GM12878 (cell line): ENCODE measurements around the gene FAM118B. TPM values are rescaled to one million over a fixed set of nuclear protein-coding genes. Genes with fewer than 3 reads are reported as not detected.

ENCODE experiments used
- ATF2 ChIP-seq: IDR thresholded peaks from 2 replicates; pipeline ENCODE4 v1.6.1; 2012; ENCODE audit warnings: low read length, inconsistent platforms
- CHD1 ChIP-seq: IDR thresholded peaks from 2 replicates; pipeline ENCODE4 v1.6.1; 2012; ENCODE audit warnings: low read depth, low read length, improper control_type of control experiment
- EED ChIP-seq: sonication (generic); IDR thresholded peaks from 2 replicates; pipeline ENCODE4 v1.6.1; 2016; ENCODE audit warnings: antibody characterized with exemption, low read depth
- EP300 ChIP-seq, 2 experiments: fragments of 150-350 bp in 1 of 2; IDR thresholded peaks; 2 replicates each; pipeline ENCODE4 v1.6.1; 2011 to 2012; ENCODE audit warnings: low read depth in 2 of 2, low read length in 2 of 2, borderline replicate concordance in 1 of 2, improper control_type of control experiment in 1 of 2, inconsistent platforms in 1 of 2; ENCODE audit not compliant: control insufficient read depth in 1 of 2
- HDAC6 ChIP-seq: fragments of 200-600 bp; sonication (generic); IDR thresholded peaks from one replicate; pipeline ENCODE4 v1.8.0; 2017; ENCODE audit warnings: antibody characterized with exemption; ENCODE audit not compliant: unreplicated experiment
- NBN ChIP-seq: fragments of 450-650 bp; IDR thresholded peaks from 2 replicates; pipeline ENCODE4 v1.6.1; 2016
- POLR2AphosphoS2 ChIP-seq: IDR thresholded peaks from 2 replicates; pipeline ENCODE4 v1.6.1; 2011; ENCODE audit warnings: low read depth, mild to moderate bottlenecking, low read length, improper control_type of control experiment, moderate library complexity
- TBL1XR1 ChIP-seq: IDR thresholded peaks from 2 replicates; pipeline ENCODE4 v1.6.1; 2012; ENCODE audit warnings: low read depth, low read length, improper control_type of control experiment
- polyA plus RNA-seq, 11 experiments: library from polyadenylated mRNA; depleted of rRNA in 4 of 11; unstranded in 6 of 11; stranded (reverse) in 5 of 11; fragments of >200 nt; fragmentation: Nextera tagmentation in 4 of 11; fragmentation: Illumina TruSeq in 1 of 11; extraction: Ambion mirVana in 4 of 11; extraction: Trizol in 1 of 11; gene quantifications; 1 replicate in 1 of 11; 2 replicates in 10 of 11; pipeline versions ENCODE4 v1.2.1 to v1.2.3, GENCODE V29; 2011 to 2016; ENCODE audit warnings: inconsistent platforms in 2 of 11, missing spikeins in 2 of 11, low read depth in 1 of 11
- total RNA-seq, 4 experiments: library from RNA; depleted of rRNA in 3 of 4; stranded (reverse); fragments of >200 nt in 3 of 4; fragmentation: Illumina TruSeq in 1 of 4; extraction: Trizol in 1 of 4; gene quantifications; 2 replicates each; pipeline versions ENCODE4 v1.2.1 to v1.2.3, GENCODE V29; 2013 to 2021

The FAM118B gene
- total and polyA plus RNA-seq, 10 of the 15 experiments (the other 5 are each of a cell fraction or from before 2014, with no cell fraction given) = 12.8 to 29.7 (median 16.5) TPM

GRCh38 chr11:126188332-126189108, 23.1 kb upstream of the FAM118B start (continued):
- TF ChIP-seq POLR2AphosphoS2 (no peak), EED (peak; percentile 72; the same call in 1 of the 2 replicates), HDAC6 (no peak), TBL1XR1 (0 out of 2 replicates have a peak, but pooled peaks have one; percentile 24), ATF2 (peak; percentile 79), NBN (no peak), CHD1 (no peak), EP300 (IDR thresholded peaks at IDR 0.05; ENCODE audit: borderline replicate concordance in 1 of 2, control insufficient read depth in 1 of 2, low read depth in 2 of 2, low read length in 2 of 2) (peak in 1 of 2 experiments; percentile 79; a peak in 3 of 4 replicates)
